HCT116 (cell line): ENCODE measurements around the gene KASH5. TPM values are rescaled to one million over a fixed set of nuclear protein-coding genes. Genes with fewer than 3 reads are reported as not detected.

Experiments
- ATAC-seq: fragments of 200-7000 bp; cut with Tn5 transposase; 2 replicates; pipeline ENCODE4 v1.9.1; 2020; ENCODE audit warnings: mild to moderate bottlenecking, moderate library complexity
- BruUV-seq: library from RNA; stranded (reverse); fragments of 400-500 nt; replicated peaks from 2 replicates; lab custom pipeline; 2021; lab: Mats Ljungman, UMichigan
- CTCF ChIA-PET: fragments of 300-600 bp; sonication (Branson Sonifier 250); formaldehyde crosslinking; loops from one replicate; lab custom pipeline; 2021; ENCODE audit warnings: antibody characterized with exemption; lab: Charles Lee
- POLR2A ChIA-PET: fragments of 300-600, 350-600 bp; sonication (Branson Sonifier 250); formaldehyde crosslinking; loops from one replicate; lab custom pipeline; 2021; ENCODE audit warnings: antibody characterized with exemption; lab: Charles Lee
- RAD21 ChIA-PET, 2 experiments: fragments of 300-600 bp; sonication (Branson Sonifier 250); formaldehyde crosslinking; loops; one replicate each; lab custom pipeline; 2023; ENCODE audit warnings: low total read pairs in 2 of 2; ENCODE audit not compliant: uncharacterized antibody in 2 of 2, unreplicated experiment in 2 of 2, low non-redundant PET in 1 of 2; lab: Charles Lee
- DNase-seq: peaks from one replicate; pipeline ENCODE4 v3.0.0-alpha.2; 2010; ENCODE audit warnings: low read depth, low spot score
- H2AFZ ChIP-seq: fragments of 200-600 bp; shearing (Covaris generic), sonication (generic); 2 replicates; pipeline ENCODE4 v1.6.1; 2017; ENCODE audit warnings: low read depth, mixed run types, mixed read lengths, antibody characterized with exemption, low read length; ENCODE audit not compliant: poor library complexity, severe bottlenecking
- H3K27ac ChIP-seq: 2 replicates; pipeline ENCODE4 v1.5.1; 2012; ENCODE audit warnings: low read depth, low read length
- H3K27me3 ChIP-seq: fragments of 200-600 bp; sonication (generic); 2 replicates; pipeline ENCODE4 v1.6.1; 2016; ENCODE audit warnings: mixed run types, low read length, mixed read lengths; ENCODE audit not compliant: insufficient read depth
- H3K36me3 ChIP-seq, 2 experiments: fragments of 200-500 bp in 1 of 2; fragments of 200-600 bp in 1 of 2; sonication (Bioruptor generic) in 1 of 2; sonication (generic) in 1 of 2; 2 replicates each; pipeline versions ENCODE4 v1.5.1 to v1.6.1; 2014 to 2016; ENCODE audit warnings: low read length in 2 of 2, inconsistent platforms in 1 of 2, mixed read lengths in 1 of 2, mixed run types in 1 of 2; ENCODE audit not compliant: insufficient read depth in 2 of 2, control insufficient read depth in 1 of 2
- H3K4me1 ChIP-seq, 2 experiments: fragments of 200-600 bp in 1 of 2; sonication (generic) in 1 of 2; 2 replicates each; pipeline versions ENCODE4 v1.5.1 to v1.6.1; 2012 to 2017; ENCODE audit warnings: low read length in 2 of 2, inconsistent platforms in 1 of 2, mild to moderate bottlenecking in 1 of 2, mixed read lengths in 1 of 2, mixed run types in 1 of 2, moderate library complexity in 1 of 2; ENCODE audit not compliant: insufficient read depth in 2 of 2, control insufficient read depth in 1 of 2
- H3K4me2 ChIP-seq: fragments of 200-600 bp; sonication (generic); 2 replicates; pipeline ENCODE4 v1.6.1; 2017; ENCODE audit warnings: mixed run types, low read length, mixed read lengths
- H3K4me3 ChIP-seq, 2 experiments: fragments of 200-600 bp in 1 of 2; sonication (generic) in 1 of 2; replicated peaks in 1 of 2; 2 replicates each; pipeline ENCODE4 v1.5.1; 2011 to 2016; ENCODE audit warnings: low read length in 2 of 2, control low read depth in 1 of 2, low read depth in 1 of 2, mild to moderate bottlenecking in 1 of 2, mixed read lengths in 1 of 2, mixed run types in 1 of 2
- H3K79me2 ChIP-seq: fragments of 200-600 bp; sonication (generic); 2 replicates; pipeline ENCODE4 v1.6.1; 2017; ENCODE audit warnings: mild to moderate bottlenecking, mixed run types, low read length, moderate library complexity, mixed read lengths; ENCODE audit not compliant: insufficient read depth
- H3K9ac ChIP-seq: fragments of 200-600 bp; sonication (generic); 2 replicates; pipeline ENCODE4 v1.6.1; 2016; ENCODE audit warnings: low read length, mixed read lengths
- H3K9me2 ChIP-seq: fragments of 200-600 bp; sonication (generic), shearing (Covaris generic); 2 replicates; pipeline ENCODE4 v1.6.1; 2017; ENCODE audit warnings: mixed run types, mild to moderate bottlenecking, moderate library complexity; ENCODE audit not compliant: insufficient read depth
- H3K9me3 ChIP-seq, 2 experiments: fragments of 200-500 bp in 1 of 2; fragments of 200-600 bp in 1 of 2; sonication (Bioruptor generic) in 1 of 2; sonication (generic) in 1 of 2; 2 replicates each; pipeline ENCODE4 v1.6.1; 2014 to 2017; ENCODE audit warnings: low read length in 2 of 2, mixed read lengths in 2 of 2, inconsistent platforms in 1 of 2, low read depth in 1 of 2, mild to moderate bottlenecking in 1 of 2, mixed run types in 1 of 2, moderate library complexity in 1 of 2; ENCODE audit not compliant: control insufficient read depth in 1 of 2, insufficient read depth in 1 of 2
- H4K20me1 ChIP-seq: fragments of 200-600 bp; sonication (generic), shearing (Covaris generic); 2 replicates; pipeline ENCODE4 v1.6.1; 2017; ENCODE audit warnings: mixed run types, mild to moderate bottlenecking, moderate library complexity; ENCODE audit not compliant: insufficient read depth
- ATF3 ChIP-seq: IDR thresholded peaks from 2 replicates; pipeline ENCODE4 v1.6.1; 2012
- CEBPB ChIP-seq: IDR thresholded peaks from 2 replicates; pipeline ENCODE4 v1.6.1; 2012; ENCODE audit warnings: low read depth
- CTCF ChIP-seq, 3 experiments: fragments of 200-600 bp in 1 of 3; sonication (generic) in 1 of 3; IDR thresholded peaks in 2 of 3; conservative IDR thresholded peaks in 1 of 3; 2 replicates each; pipeline ENCODE4 v1.5.1; 2012 to 2017; ENCODE audit warnings: low read depth in 2 of 3, low read length in 2 of 3, antibody characterized with exemption in 1 of 3, borderline replicate concordance in 1 of 3, control low read depth in 1 of 3, mild to moderate bottlenecking in 1 of 3, mixed read lengths in 1 of 3, mixed run types in 1 of 3, moderate library complexity in 1 of 3; ENCODE audit not compliant: insufficient read depth in 1 of 3
- EGR1 ChIP-seq: IDR thresholded peaks from 2 replicates; pipeline ENCODE4 v1.6.1; 2012; ENCODE audit warnings: low read depth
- ELF1 ChIP-seq: IDR thresholded peaks from 2 replicates; pipeline ENCODE4 v1.6.1; 2012; ENCODE audit warnings: low read depth, borderline replicate concordance
- FOSL1 ChIP-seq: IDR thresholded peaks from 2 replicates; pipeline ENCODE4 v1.6.1; 2012; ENCODE audit warnings: low read depth
- MAX ChIP-seq: IDR thresholded peaks from 2 replicates; pipeline ENCODE4 v1.6.1; 2012
- POLR2A ChIP-seq: IDR thresholded peaks from 2 replicates; pipeline ENCODE4 v1.7.0; 2011; ENCODE audit warnings: borderline replicate concordance; ENCODE audit not compliant: insufficient read depth, insufficient read length; ENCODE audit errors: extremely low read depth
- POLR2AphosphoS5 ChIP-seq: IDR thresholded peaks from 2 replicates; pipeline ENCODE4 v1.6.1; 2011; ENCODE audit warnings: mild to moderate bottlenecking, low read depth, low read length, moderate library complexity
- REST ChIP-seq: IDR thresholded peaks from 2 replicates; pipeline ENCODE4 v1.6.1; 2012; ENCODE audit warnings: low read depth
- SIN3A ChIP-seq: IDR thresholded peaks from 2 replicates; pipeline ENCODE4 v1.6.1; 2012; ENCODE audit warnings: low read depth
- SP1 ChIP-seq: IDR thresholded peaks from 2 replicates; pipeline ENCODE4 v1.6.1; 2012; ENCODE audit warnings: low read depth
- SRF ChIP-seq: IDR thresholded peaks from 2 replicates; pipeline ENCODE4 v1.6.1; 2012; ENCODE audit warnings: low read depth
- YY1 ChIP-seq: IDR thresholded peaks from 2 replicates; pipeline ENCODE4 v1.6.1; 2011; ENCODE audit warnings: low read length, low read depth, moderate library complexity, mild to moderate bottlenecking; ENCODE audit not compliant: insufficient replicate concordance; ENCODE audit errors: extremely low read depth
- ZBTB33 ChIP-seq: IDR thresholded peaks from 2 replicates; pipeline ENCODE4 v1.6.1; 2011; ENCODE audit warnings: mild to moderate bottlenecking, low read length, moderate library complexity; ENCODE audit not compliant: insufficient replicate concordance; ENCODE audit errors: extremely low read depth
- ZFX ChIP-seq: fragments of 450-650 bp; IDR thresholded peaks from 2 replicates; pipeline ENCODE4 v1.6.1; 2017
- ZNF274 ChIP-seq: fragments of 200-500 bp; sonication (Bioruptor generic); IDR thresholded peaks from 2 replicates; pipeline ENCODE4 v1.6.1; 2014; ENCODE audit warnings: mild to moderate bottlenecking, low read depth, low read length, inconsistent platforms
- intact Hi-C: fragments of 100-400 bp; cut with micrococcal nuclease; formaldehyde crosslinking; loops from 2 replicates; pipeline ENCODE4 v1.10.0; 2022
- total RNA-seq: library from RNA; stranded (reverse); gene quantifications from one replicate; pipeline ENCODE4 v1.2.1, GENCODE V29; 2021; ENCODE audit not compliant: unreplicated experiment

Gene KASH5
- total RNA-seq, 1 experiment from 2014 or later = not detected

- no peak overlapping the region for H2AFZ ChIP-seq
- no peaks in the 10 kb centered on the region for H3K27me3 ChIP-seq
- no peaks in the 10 kb centered on the region for H3K79me2 ChIP-seq
- H3K9ac ChIP-seq = no peak overlapping the region
- H3K4me3 ChIP-seq = no peak overlapping the region
- no peak overlapping the region for H3K4me2 ChIP-seq
- ChIA-PET RAD21 (no interaction called here), POLR2A (no interaction called here), CTCF (interaction anchor here (0.9 kb wide), 1 partner anchor 11 kb away, joined by 3 read pairs; no protein-coding TSS in a partner anchor)
- no peaks in the 10 kb centered on the region for H3K36me3 ChIP-seq
- H3K9me2 ChIP-seq = no peaks in the 10 kb centered on the region
- H3K4me1 ChIP-seq = no peaks in the 10 kb centered on the region
- no peaks in the 10 kb centered on the region for H4K20me1 ChIP-seq
- BruUV-seq = no TSS peak
- ATAC-seq = no peak
- intact Hi-C loops = no loop called here
- H3K9me3 ChIP-seq = peaks cover 6 to 7% of the 10 kb centered on the region in 2 experiments
- H3K27ac ChIP-seq = no peak overlapping the region
- no peak for TF ChIP-seq REST
- no peak for TF ChIP-seq ZFX
- TF ChIP-seq SRF = no peak
- no peak for TF ChIP-seq CTCF (IDR thresholded peaks at IDR 0.05 in 2 of 3, conservative IDR thresholded peaks at IDR 0.05 in 1 of 3; ENCODE audit: borderline replicate concordance in 1 of 3, insufficient read depth in 1 of 3, low read depth in 2 of 3, low read length in 2 of 3)
- no peak for TF ChIP-seq EGR1
- no peak for TF ChIP-seq SIN3A
- no peak for TF ChIP-seq MAX
- TF ChIP-seq ATF3 = no peak
- no peak for TF ChIP-seq POLR2A
- no peak for TF ChIP-seq POLR2AphosphoS5
- TF ChIP-seq ELF1 = no peak
- no peak for TF ChIP-seq FOSL1
- TF ChIP-seq ZNF274 = no peak
- TF ChIP-seq CEBPB = no peak
- no peak for TF ChIP-seq YY1
- TF ChIP-seq ZBTB33 = no peak
- TF ChIP-seq SP1 = no peak
- TF ChIP-seq, all 23 proteins: peak for 0
- no peak for DNase-seq
Observed at GRCh38 chr19:49380391-49380790, 7.7 kb upstream of the KASH5 start.
